ENCODE results near the gene VPREB3.

Gene VPREB3

DNA sequence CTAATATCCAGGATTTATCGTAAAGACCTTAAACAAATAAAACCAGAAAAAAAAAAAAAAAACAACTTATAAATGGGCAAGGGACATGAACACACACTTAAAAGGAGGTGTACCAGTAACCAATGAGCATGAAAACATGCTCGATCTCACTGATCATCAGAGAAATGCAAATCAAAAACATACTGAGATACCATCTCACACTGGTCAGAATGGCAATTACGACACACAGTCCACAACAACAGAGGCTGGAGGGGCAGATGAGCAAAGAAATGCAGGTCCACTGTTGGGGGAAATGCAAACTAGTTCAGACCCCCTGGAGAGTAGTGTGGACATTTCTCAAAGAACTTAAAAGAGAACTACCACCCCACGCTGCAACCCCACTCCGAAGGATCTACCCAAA lies 50.2 kb downstream of the VPREB3 start:
- no peak for DNase-seq (ENCODE audit: low read depth in 3 of 3, low spot score in 1 of 3)
